Breast epithelium (tissue), 4 donors: ENCODE results near the gene RPL19. TPM values are rescaled to one million over a fixed set of nuclear protein-coding genes. Genes with fewer than 3 reads are reported as not detected.
A peak's percentile ranks its signal among the peaks of the same experiment; 100 is the strongest.

Source experiments
- DNase-seq, 2 donors: peaks; one replicate each; pipeline ENCODE4 v3.0.0-alpha.2; 2019; ENCODE audit warnings: low spot score in 2 of 2
- H3K27ac ChIP-seq, 2 donors: fragments of 200-600 bp; sonication (generic) in 1 of 2; one replicate each; pipeline ENCODE4 v1.5.1; 2016 to 2019; ENCODE audit warnings: mild to moderate bottlenecking in 1 of 2
- H3K27me3 ChIP-seq, 2 donors: fragments of 200-600 bp; sonication (generic) in 1 of 2; one replicate each; pipeline versions ENCODE4 v1.5.1 to v1.6.0; 2017 to 2019; ENCODE audit warnings: control low read depth in 1 of 2, mild to moderate bottlenecking in 1 of 2
- H3K36me3 ChIP-seq: fragments of 200-600 bp; one replicate; pipeline ENCODE4 v1.5.1; 2019
- H3K4me1 ChIP-seq, 2 donors: fragments of 200-600 bp; sonication (generic); one replicate each; pipeline ENCODE4 v1.5.1; 2016 to 2019; ENCODE audit warnings: control low read depth in 1 of 2
- H3K4me3 ChIP-seq, 3 donors: fragments of 200-600 bp; sonication (generic); 1 replicate in 2 of 3; 2 replicates in 1 of 3; pipeline ENCODE4 v1.5.1; 2016 to 2019; ENCODE audit warnings: mild to moderate bottlenecking in 3 of 3, moderate library complexity in 2 of 3
- H3K9me3 ChIP-seq, 2 donors: fragments of 200-600 bp; sonication (generic) in 1 of 2; one replicate each; pipeline ENCODE4 v1.5.1; 2016 to 2019; ENCODE audit warnings: control low read depth in 1 of 2
- CTCF ChIP-seq, 3 donors: fragments of 450-650 bp; IDR thresholded peaks; one replicate each; pipeline ENCODE4 v1.5.1; 2016 to 2017; ENCODE audit warnings: antibody characterized with exemption in 3 of 3, mild to moderate bottlenecking in 3 of 3, moderate library complexity in 3 of 3
- POLR2A ChIP-seq: fragments of 450-650 bp; IDR thresholded peaks from one replicate; pipeline ENCODE4 v1.6.1; 2016; ENCODE audit warnings: antibody characterized with exemption, mild to moderate bottlenecking, moderate library complexity
- POLR2AphosphoS5 ChIP-seq, 3 donors: sonication (generic); formaldehyde crosslinking; IDR thresholded peaks; one replicate each; pipeline ENCODE4 v1.6.1; 2017; ENCODE audit warnings: antibody characterized with exemption in 3 of 3
- intact Hi-C: fragments of 100-400 bp; cut with DNase I; formaldehyde crosslinking; loops from one replicate; pipeline ENCODE4 v1.15.1; 2023; ENCODE audit warnings: low total_unique reads
- total RNA-seq, 3 donors: library from RNA; depleted of rRNA; stranded (reverse); fragments of >200 nt; gene quantifications; one replicate each; pipeline ENCODE4 v1.1.0, GENCODE V29; 2016

Gene RPL19
- total RNA-seq, 3 donors from 2014 or later, result 2,817 to 3,666 (median 3,432) TPM

GRCh38 chr17:39197380-39198185 is 2.5 kb upstream of the RPL19 start, which contains the start of gene CACNB1:
TSS of gene CACNB1 (minus strand) at chr17:39197669. CDS start at chr17:39197495, 174 bp downstream.
- Histone ChIP-seq H3K36me3 (peaks cover 3% of the 10 kb centered on the region), H3K9me3 (no peaks in the 10 kb centered on the region), H3K4me3 (peak within 1 kb of the TSS; percentile 80 to 93 (median 81)), H3K27me3 (no peaks in the 10 kb centered on the region), H3K27ac (peak within 1 kb of the TSS; percentile 97 to 98), H3K4me1 (peaks cover 12 to 18% of the 10 kb centered on the region in 2 donors)
- DNase-seq, result peak in 1 of 2 donors; percentile 65
- intact Hi-C loops, result no loop called here
- no peak for TF ChIP-seq POLR2A
- no peak for TF ChIP-seq POLR2AphosphoS5 (IDR thresholded peaks at IDR 0.05)
- TF ChIP-seq CTCF (IDR thresholded peaks at IDR 0.05), result no peak

GRCh38 chr17:39198186-39198566 is 1.9 kb upstream of the RPL19 start:
- Histone ChIP-seq H3K36me3 (peaks cover 5% of the 10 kb centered on the region), H3K4me1 (peaks cover 12 to 18% of the 10 kb centered on the region in 2 donors), H3K4me3 (peak overlapping the region in 2 of 3 donors; percentile 80 to 93), H3K9me3 (no peaks in the 10 kb centered on the region), H3K27ac (peak overlapping the region; percentile 97 to 98), H3K27me3 (no peaks in the 10 kb centered on the region)
- DNase-seq, result no peak
- intact Hi-C loops, result no loop called here
- TF ChIP-seq POLR2AphosphoS5 (IDR thresholded peaks at IDR 0.05) (no peak), CTCF (IDR thresholded peaks at IDR 0.05) (no peak), POLR2A (no peak)

- H3K36me3 ChIP-seq, result peaks cover 5% of the 10 kb centered on the region
- H3K9me3 ChIP-seq, result no peaks in the 10 kb centered on the region
- H3K27ac ChIP-seq, result peak overlapping the region; percentile 97 to 98
- H3K4me1 ChIP-seq, result peaks cover 12 to 18% of the 10 kb centered on the region in 2 donors
- intact Hi-C loops, result no loop called here
- no peaks in the 10 kb centered on the region for H3K27me3 ChIP-seq
- TF ChIP-seq CTCF (IDR thresholded peaks at IDR 0.05) (no peak), POLR2AphosphoS5 (IDR thresholded peaks at IDR 0.05) (peak in 1 of 3 donors; percentile 79), POLR2A (no peak)
- H3K4me3 ChIP-seq, result peak overlapping the region; percentile 95 to 100 (median 95)
- DNase-seq, result peak; percentile 90 to 93
Observed at GRCh38 chr17:39199820-39200069, 338 bp upstream of the RPL19 start.

GRCh38 chr17:39200957-39201510 is 951 bp downstream of the RPL19 start:
- no peaks in the 10 kb centered on the region for H3K9me3 ChIP-seq
- peak overlapping the region; percentile 95 to 100 (median 95) for H3K4me3 ChIP-seq
- intact Hi-C loops, result no loop called here
- H3K36me3 ChIP-seq, result peaks cover 5% of the 10 kb centered on the region
- TF ChIP-seq POLR2AphosphoS5 (IDR thresholded peaks at IDR 0.05) (no peak), CTCF (IDR thresholded peaks at IDR 0.05) (no peak), POLR2A (no peak)
- no peak for DNase-seq
- peaks cover 12% of the 10 kb centered on the region in 2 donors for H3K4me1 ChIP-seq
- no peaks in the 10 kb centered on the region for H3K27me3 ChIP-seq
- peak overlapping the region; percentile 97 to 98 for H3K27ac ChIP-seq

GRCh38 chr17:39204245-39204644 is 4.2 kb downstream of the RPL19 start:
- intact Hi-C loops, result no loop called here
- TF ChIP-seq CTCF (IDR thresholded peaks at IDR 0.05), result no peak
- no peak for TF ChIP-seq POLR2AphosphoS5 (IDR thresholded peaks at IDR 0.05)
- no peak for TF ChIP-seq POLR2A
- Histone ChIP-seq H3K36me3 (peaks cover 5% of the 10 kb centered on the region), H3K9me3 (no peaks in the 10 kb centered on the region), H3K27me3 (no peaks in the 10 kb centered on the region), H3K4me1 (peaks cover 4 to 21% of the 10 kb centered on the region in 2 donors), H3K4me3 (no peak overlapping the region), H3K27ac (no peak overlapping the region)
- no peak for DNase-seq
